PFSK-1 (cell line): ENCODE data around the gene TMEM62.

Source experiments
- FOXP2 ChIP-seq: optimal IDR thresholded peaks from 2 replicates; pipeline ENCODE3; 2011; ENCODE audit warnings: borderline replicate concordance, control low read depth, inconsistent platforms; ENCODE audit not compliant: insufficient read depth; ENCODE audit errors: extremely low read length, extremely low read depth
- POLR2AphosphoS5 ChIP-seq: IDR thresholded peaks from 2 replicates; pipeline ENCODE4 v1.6.1; 2012; ENCODE audit warnings: low read depth, mild to moderate bottlenecking, control low read depth, low read length, moderate library complexity
- SIN3A ChIP-seq: IDR thresholded peaks from 2 replicates; pipeline ENCODE4 v1.6.1; 2012; ENCODE audit warnings: mild to moderate bottlenecking, low read length, moderate library complexity, borderline replicate concordance; ENCODE audit not compliant: insufficient read depth
- TAF1 ChIP-seq: IDR thresholded peaks from 2 replicates; pipeline ENCODE4 v1.6.1; 2012; ENCODE audit warnings: low read length, control low read depth, borderline replicate concordance; ENCODE audit not compliant: insufficient read depth
- TF ChIP-seq, protein P1 (sequence below), 2 experiments: IDR thresholded peaks; 2 replicates each; pipeline versions ENCODE4 v1.6.1 to v1.8.0; 2011 to 2012; ENCODE audit warnings: low read depth in 2 of 2, low read length in 2 of 2, control low read depth in 1 of 2, inconsistent platforms in 1 of 2, mild to moderate bottlenecking in 1 of 2, moderate library complexity in 1 of 2; ENCODE audit not compliant: insufficient read depth in 1 of 2

Gene TMEM62

DNA sequence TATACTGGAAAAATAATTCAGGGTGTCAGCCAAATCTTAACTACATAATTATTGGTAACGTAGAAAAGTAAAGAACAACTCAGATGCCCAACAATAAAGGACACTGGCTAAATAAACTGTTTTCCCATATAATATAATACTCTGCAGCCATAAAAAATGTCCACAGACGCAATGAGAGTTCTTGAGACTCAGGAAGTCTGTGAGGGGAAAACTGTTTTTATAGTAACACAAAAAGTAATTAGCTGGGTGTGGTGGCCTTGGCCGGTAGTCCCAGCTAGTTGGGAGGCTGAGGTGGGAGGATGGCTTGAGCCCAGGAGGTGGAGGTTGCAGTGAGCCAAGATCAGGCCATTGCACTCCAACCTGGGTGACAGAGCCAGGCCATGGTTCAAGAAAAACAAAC, 22.0 kb upstream of the TMEM62 start:
- TF ChIP-seq POLR2AphosphoS5 (no peak), SIN3A (no peak), FOXP2 (no peak), TAF1 (no peak)
- TF ChIP-seq, protein P1, sequence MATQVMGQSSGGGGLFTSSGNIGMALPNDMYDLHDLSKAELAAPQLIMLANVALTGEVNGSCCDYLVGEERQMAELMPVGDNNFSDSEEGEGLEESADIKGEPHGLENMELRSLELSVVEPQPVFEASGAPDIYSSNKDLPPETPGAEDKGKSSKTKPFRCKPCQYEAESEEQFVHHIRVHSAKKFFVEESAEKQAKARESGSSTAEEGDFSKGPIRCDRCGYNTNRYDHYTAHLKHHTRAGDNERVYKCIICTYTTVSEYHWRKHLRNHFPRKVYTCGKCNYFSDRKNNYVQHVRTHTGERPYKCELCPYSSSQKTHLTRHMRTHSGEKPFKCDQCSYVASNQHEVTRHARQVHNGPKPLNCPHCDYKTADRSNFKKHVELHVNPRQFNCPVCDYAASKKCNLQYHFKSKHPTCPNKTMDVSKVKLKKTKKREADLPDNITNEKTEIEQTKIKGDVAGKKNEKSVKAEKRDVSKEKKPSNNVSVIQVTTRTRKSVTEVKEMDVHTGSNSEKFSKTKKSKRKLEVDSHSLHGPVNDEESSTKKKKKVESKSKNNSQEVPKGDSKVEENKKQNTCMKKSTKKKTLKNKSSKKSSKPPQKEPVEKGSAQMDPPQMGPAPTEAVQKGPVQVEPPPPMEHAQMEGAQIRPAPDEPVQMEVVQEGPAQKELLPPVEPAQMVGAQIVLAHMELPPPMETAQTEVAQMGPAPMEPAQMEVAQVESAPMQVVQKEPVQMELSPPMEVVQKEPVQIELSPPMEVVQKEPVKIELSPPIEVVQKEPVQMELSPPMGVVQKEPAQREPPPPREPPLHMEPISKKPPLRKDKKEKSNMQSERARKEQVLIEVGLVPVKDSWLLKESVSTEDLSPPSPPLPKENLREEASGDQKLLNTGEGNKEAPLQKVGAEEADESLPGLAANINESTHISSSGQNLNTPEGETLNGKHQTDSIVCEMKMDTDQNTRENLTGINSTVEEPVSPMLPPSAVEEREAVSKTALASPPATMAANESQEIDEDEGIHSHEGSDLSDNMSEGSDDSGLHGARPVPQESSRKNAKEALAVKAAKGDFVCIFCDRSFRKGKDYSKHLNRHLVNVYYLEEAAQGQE (IDR thresholded peaks at IDR 0.05; ENCODE audit: insufficient read depth in 1 of 2, low read depth in 2 of 2, low read length in 2 of 2) = no peak

DNA sequence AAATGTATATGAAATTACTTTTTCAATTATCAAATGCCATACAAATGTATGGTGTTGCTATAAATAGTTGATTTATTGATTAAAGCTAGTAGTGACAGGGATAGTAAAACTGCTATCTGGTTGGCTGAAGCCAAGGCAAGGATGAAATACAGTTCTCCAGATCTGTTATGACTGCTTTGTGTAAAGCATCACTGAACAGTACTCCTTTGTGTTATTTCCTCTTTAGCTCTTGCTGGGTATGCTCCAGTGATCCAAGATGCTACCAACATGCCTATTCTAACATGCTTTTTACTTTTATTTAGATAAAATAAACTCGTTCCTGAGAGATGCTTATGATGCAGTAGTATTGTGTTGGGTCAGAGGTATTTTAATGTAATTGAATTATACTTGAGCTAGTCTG, 15.1 kb upstream of the TMEM62 start:
- TF ChIP-seq, protein P1 (IDR thresholded peaks at IDR 0.05; ENCODE audit: insufficient read depth in 1 of 2, low read depth in 2 of 2, low read length in 2 of 2) = no peak
- TF ChIP-seq TAF1 (no peak), POLR2AphosphoS5 (no peak), FOXP2 (no peak), SIN3A (no peak)

DNA sequence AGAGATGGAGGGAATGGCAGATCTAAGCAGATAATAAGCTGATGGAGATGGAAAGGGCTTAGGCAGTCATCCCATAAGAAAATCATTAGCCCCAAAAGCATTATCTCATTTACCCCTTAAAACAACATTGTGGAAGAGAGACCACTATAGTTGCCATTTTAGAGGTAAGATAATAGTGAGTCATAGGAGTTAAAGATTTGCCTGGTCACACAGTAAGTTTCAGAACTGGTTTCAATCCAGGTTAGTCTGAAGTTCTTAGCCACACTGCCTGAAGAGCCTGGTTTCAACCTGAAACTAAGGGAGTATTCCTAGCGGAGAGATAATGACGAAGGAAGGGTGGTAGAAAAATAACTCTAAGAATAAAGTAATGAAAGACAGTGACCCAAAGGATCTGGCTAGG, 14.6 kb upstream of the TMEM62 start:
- TF ChIP-seq TAF1 (no peak), FOXP2 (no peak), SIN3A (no peak), POLR2AphosphoS5 (no peak)
- TF ChIP-seq, protein P1 (IDR thresholded peaks at IDR 0.05; ENCODE audit: insufficient read depth in 1 of 2, low read depth in 2 of 2, low read length in 2 of 2) = no peak

DNA sequence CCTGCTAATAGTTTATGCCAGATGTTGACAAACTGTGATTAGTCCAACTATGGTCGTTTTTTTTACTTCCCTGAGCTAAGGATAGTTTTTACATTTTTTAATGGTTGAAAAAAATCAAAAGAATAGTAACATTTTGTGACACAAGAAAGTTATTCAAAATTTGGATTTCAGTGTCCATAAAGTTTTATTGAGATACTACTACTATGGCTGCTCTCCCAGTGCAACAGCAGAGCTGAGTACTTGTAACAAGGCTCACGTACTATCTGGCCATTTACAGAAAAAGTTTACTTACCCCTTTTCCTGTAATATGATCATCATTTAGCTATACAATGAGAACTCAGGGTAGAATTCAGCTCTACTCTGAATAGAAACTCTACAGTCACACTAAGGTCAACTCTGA, 11.5 kb upstream of the TMEM62 start:
- TF ChIP-seq TAF1 (no peak), FOXP2 (no peak), POLR2AphosphoS5 (no peak), SIN3A (no peak)
- TF ChIP-seq, protein P1 (IDR thresholded peaks at IDR 0.05; ENCODE audit: insufficient read depth in 1 of 2, low read depth in 2 of 2, low read length in 2 of 2) = no peak

DNA sequence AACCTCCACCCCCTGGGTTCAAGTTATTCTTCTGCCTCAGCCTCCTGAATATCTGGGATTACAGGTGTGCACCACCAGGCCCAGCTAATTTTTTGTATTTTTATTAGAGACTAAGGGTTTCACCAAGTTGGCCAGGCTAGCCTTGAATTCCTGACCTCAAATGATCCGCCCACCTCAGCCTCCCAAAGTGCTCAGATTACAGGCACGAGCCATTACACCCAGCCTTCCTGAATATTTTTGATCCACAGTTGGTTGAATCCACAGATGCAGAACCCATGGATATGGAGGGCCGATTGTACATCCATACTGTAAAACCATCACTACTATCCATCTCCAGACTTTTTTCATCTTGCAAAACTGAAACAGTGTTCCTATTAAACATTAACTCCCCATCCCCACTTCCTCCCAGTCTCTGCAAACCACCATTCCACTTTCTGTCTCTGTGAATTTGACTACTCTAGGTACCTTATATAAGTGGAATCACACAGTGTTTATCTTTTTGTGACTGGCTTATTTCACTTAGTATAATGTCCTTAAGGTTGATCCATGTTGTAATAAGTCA, 8.2 kb upstream of the TMEM62 start:
- no peak for TF ChIP-seq FOXP2
- TF ChIP-seq, protein P1 (IDR thresholded peaks at IDR 0.05; ENCODE audit: insufficient read depth in 1 of 2, low read depth in 2 of 2, low read length in 2 of 2) = no peak
- TF ChIP-seq POLR2AphosphoS5 = no peak
- no peak for TF ChIP-seq TAF1
- no peak for TF ChIP-seq SIN3A
